Neural crest cell (in vitro differentiated cells): ENCODE data around the gene PEAK1. TPM values are rescaled to one million over a fixed set of nuclear protein-coding genes. Genes with fewer than 3 reads are reported as not detected.

Source experiments
- DNase-seq: peaks from one replicate; pipeline ENCODE4 v3.0.0; 2021; ENCODE audit warnings: low read depth, mixed read lengths, low spot score
- H3K27ac Mint-ChIP-seq: one replicate; pipeline ENCODE4 v1.8.0; 2021; ENCODE audit warnings: mild to moderate bottlenecking, mixed read lengths; ENCODE audit not compliant: unreplicated experiment
- H3K27me3 Mint-ChIP-seq: 2 replicates; pipeline ENCODE4 v1.8.0; 2021; ENCODE audit warnings: low read depth, mild to moderate bottlenecking, mixed read lengths
- H3K36me3 Mint-ChIP-seq: 2 replicates; pipeline ENCODE4 v1.8.0; 2021; ENCODE audit warnings: low read depth, mild to moderate bottlenecking, mixed read lengths
- H3K4me1 Mint-ChIP-seq: 2 replicates; pipeline ENCODE4 v1.8.0; 2021; ENCODE audit warnings: mixed read lengths
- H3K4me3 Mint-ChIP-seq: one replicate; pipeline ENCODE4 v1.8.0; 2021; ENCODE audit warnings: mild to moderate bottlenecking, mixed read lengths
- H3K9me3 Mint-ChIP-seq: 2 replicates; pipeline ENCODE4 v1.8.0; 2021; ENCODE audit warnings: mixed read lengths
- total RNA-seq: library from RNA; stranded (reverse); gene quantifications from 2 replicates; pipeline ENCODE4 v1.2.1, GENCODE V29; 2021
- TF ChIP-seq, protein P1 (sequence below): fragments of 200-600 bp; sonication (generic); conservative IDR thresholded peaks from 2 replicates; pipeline ENCODE4 v1.5.0; 2021; ENCODE audit warnings: antibody characterized with exemption, mild to moderate bottlenecking

The PEAK1 gene
- total RNA-seq, 1 donor from 2014 or later, result 26.0 TPM

DNA sequence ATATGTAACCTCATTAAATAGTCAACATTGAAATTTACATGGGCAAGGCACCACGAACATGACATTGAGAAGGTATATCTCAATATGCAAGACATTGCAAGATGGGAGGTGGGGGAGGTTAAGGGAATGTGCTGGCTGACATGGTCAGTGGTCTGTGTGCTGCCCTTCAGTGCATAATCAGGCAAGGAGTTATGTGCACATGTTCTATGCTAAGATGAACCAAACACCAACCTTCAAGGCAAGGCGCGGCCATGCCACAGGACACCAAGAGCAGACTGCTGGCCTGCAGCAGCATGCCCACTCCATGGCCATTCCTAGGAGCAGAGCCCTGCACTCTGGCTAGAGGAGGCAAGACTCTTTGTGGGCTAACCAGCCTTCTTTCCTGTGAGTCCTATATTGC is 308.1 kb downstream of the PEAK1 start:
- no peak for DNase-seq
- Mint-ChIP-seq H3K4me1 (peaks cover 12% of the 10 kb centered on the region), H3K4me3 (no peak overlapping the region), H3K36me3 (no peaks in the 10 kb centered on the region), H3K9me3 (no peaks in the 10 kb centered on the region), H3K27ac (no peak overlapping the region), H3K27me3 (no peaks in the 10 kb centered on the region)
- TF ChIP-seq, protein P1, sequence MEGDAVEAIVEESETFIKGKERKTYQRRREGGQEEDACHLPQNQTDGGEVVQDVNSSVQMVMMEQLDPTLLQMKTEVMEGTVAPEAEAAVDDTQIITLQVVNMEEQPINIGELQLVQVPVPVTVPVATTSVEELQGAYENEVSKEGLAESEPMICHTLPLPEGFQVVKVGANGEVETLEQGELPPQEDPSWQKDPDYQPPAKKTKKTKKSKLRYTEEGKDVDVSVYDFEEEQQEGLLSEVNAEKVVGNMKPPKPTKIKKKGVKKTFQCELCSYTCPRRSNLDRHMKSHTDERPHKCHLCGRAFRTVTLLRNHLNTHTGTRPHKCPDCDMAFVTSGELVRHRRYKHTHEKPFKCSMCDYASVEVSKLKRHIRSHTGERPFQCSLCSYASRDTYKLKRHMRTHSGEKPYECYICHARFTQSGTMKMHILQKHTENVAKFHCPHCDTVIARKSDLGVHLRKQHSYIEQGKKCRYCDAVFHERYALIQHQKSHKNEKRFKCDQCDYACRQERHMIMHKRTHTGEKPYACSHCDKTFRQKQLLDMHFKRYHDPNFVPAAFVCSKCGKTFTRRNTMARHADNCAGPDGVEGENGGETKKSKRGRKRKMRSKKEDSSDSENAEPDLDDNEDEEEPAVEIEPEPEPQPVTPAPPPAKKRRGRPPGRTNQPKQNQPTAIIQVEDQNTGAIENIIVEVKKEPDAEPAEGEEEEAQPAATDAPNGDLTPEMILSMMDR, result no peak

DNA sequence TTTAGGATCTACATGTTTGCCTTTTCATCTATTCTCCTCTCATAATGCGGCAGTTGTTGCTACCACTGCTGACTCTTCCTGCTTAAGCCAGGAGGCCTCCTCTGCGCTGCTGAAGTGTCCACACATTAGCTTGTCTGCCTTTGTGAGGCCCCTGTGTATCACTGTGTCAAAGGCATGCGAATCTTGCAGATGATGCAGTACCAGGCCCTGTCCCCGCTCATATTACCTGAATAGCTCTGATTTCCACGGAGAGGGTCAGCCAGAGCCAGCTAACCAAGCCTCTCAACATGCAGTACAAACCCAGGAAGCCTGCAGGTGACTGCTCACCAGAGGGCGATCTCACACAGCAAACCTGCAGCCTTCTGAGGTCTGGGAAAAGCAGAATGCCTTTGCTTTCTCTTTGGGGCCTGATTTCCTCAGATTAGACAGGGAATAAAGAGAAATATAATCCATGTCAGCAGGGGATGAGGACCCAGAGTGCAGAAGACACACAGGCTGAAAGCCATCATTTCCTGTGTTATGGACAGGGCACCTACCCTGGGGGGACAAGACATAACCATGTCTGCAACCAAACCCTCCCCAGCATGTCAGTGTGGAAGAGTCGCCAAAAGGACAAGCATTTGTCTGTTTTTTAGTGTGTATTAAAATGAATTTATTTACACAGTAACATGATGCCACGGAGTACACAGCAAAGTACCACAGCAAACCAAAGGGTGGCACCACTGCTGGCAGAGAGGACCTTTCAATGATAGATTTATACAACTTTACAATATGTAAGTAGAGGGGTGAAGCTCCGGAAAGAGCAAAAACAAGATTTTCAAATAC is 312.2 kb downstream of the PEAK1 start:
- Mint-ChIP-seq H3K27me3 (no peaks in the 10 kb centered on the region), H3K4me1 (peaks cover 12% of the 10 kb centered on the region), H3K4me3 (no peak overlapping the region), H3K9me3 (no peaks in the 10 kb centered on the region), H3K36me3 (no peaks in the 10 kb centered on the region), H3K27ac (peak overlapping the region; percentile 44)
- peak; percentile 51 for DNase-seq
- TF ChIP-seq, protein P1, result peak; percentile 73

DNA sequence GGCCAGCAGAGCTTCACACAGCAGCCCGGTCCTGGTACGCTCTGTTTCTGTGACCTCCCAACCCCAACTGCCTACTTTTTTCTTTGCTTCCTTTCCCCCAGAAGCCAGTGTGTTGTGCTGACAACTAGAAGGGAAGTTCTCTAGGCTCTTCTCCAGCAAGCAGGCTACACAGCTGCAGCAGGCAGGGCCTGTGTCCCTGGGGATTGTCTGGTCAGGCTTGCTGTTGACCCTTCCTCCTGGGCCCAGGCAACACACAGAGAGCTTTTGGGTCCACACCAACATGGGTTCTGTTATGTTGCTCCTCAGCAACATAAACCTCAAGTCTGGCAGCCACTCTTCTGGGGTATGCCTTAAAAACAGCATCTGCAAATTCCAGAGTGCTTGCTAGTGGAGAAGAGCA is 312.8 kb downstream of the PEAK1 start:
- Mint-ChIP-seq H3K27me3 (no peaks in the 10 kb centered on the region), H3K4me1 (peaks cover 16% of the 10 kb centered on the region), H3K4me3 (no peak overlapping the region), H3K27ac (no peak overlapping the region), H3K36me3 (no peaks in the 10 kb centered on the region), H3K9me3 (no peaks in the 10 kb centered on the region)
- TF ChIP-seq, protein P1, result no peak
- DNase-seq, result no peak

DNA sequence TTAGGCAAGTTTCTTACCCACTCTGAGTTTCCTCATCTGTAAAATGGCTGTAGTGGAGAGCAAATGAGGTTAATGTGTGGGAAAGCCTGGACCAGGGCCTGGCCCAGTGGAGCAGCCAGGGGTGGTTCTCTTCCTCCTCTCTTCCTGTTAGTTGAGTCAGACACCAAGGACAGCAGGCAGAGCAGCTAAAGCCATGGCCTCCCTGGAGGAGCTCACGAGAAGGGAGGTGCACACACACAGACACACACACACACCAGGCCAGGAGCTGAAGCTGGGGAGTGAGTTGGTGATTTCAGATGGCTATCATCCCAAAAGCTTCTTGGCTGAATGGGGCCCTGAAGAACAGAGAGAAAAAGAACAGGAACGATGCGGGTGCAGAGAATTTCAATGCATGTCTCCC is 315.7 kb downstream of the PEAK1 start:
- no peak for DNase-seq
- no peak overlapping the region for H3K4me3 Mint-ChIP-seq
- H3K27me3 Mint-ChIP-seq, result no peaks in the 10 kb centered on the region
- H3K9me3 Mint-ChIP-seq, result no peaks in the 10 kb centered on the region
- H3K27ac Mint-ChIP-seq, result peak overlapping the region; percentile 16
- TF ChIP-seq, protein P1, result no peak
- peaks cover 16% of the 10 kb centered on the region for H3K4me1 Mint-ChIP-seq
- no peaks in the 10 kb centered on the region for H3K36me3 Mint-ChIP-seq

DNA sequence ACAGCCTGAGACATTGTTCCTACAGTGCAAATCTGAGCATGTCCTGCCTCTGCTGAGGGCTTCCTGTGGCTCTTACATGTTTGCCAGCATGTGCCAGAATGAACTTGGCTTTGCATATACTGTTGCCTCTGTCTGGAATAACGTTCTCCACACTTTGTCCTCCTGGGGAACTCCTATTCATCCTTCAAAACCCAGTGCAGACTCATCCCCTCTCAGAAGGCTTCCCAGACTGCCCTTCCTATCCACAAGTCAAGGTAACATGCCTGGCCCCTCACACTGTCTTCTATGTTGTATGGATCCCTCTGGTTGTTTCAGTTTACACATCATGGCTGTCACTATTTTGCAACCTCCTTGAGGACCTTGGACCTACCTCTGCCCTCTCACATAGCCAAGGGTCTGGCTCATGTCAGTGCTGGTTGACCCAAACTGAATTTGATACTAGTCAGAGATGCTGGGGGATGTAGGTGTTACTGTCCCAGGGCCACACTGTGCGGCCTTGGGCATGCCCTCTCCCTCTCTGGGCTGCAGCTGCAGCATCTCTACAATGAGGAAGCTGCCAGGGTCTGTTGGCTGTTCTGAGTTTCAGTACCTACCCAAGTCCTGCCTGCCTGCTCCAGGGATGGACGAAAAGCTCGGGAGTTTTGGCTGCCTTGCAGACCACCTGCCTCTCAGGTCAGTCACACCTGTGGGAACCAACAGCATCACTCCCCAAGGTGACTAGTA is 320.0 kb downstream of the PEAK1 start:
- Mint-ChIP-seq H3K4me3 (no peak overlapping the region), H3K9me3 (no peaks in the 10 kb centered on the region), H3K4me1 (peaks cover 13% of the 10 kb centered on the region), H3K36me3 (no peaks in the 10 kb centered on the region), H3K27ac (no peak overlapping the region), H3K27me3 (no peaks in the 10 kb centered on the region)
- no peak for DNase-seq
- TF ChIP-seq, protein P1, result no peak
